Type B pancreatic cell (in vitro differentiated cells): Measurements from ENCODE around the gene PRICKLE1. TPM values are rescaled to one million over a fixed set of nuclear protein-coding genes. Genes with fewer than 3 reads are reported as not detected.
"Not testable (repeated sequence)": the region's sequence is repeated elsewhere in the genome, so short reads cannot be mapped to it uniquely, and the experiment has no call there.

ENCODE experiments used
- DNase-seq: peaks from one replicate; pipeline ENCODE4 v3.0.0; 2021; ENCODE audit warnings: mixed read lengths; ENCODE audit not compliant: unreplicated experiment; ENCODE audit errors: extremely low spot score
- H3K27ac Mint-ChIP-seq: 2 replicates; pipeline ENCODE4 v1.8.0; 2021; ENCODE audit warnings: mild to moderate bottlenecking, mixed read lengths
- H3K27me3 Mint-ChIP-seq: 2 replicates; pipeline ENCODE4 v1.8.0; 2021; ENCODE audit warnings: mixed read lengths
- H3K36me3 Mint-ChIP-seq: 2 replicates; pipeline ENCODE4 v1.8.0; 2021; ENCODE audit warnings: mixed read lengths
- H3K4me1 Mint-ChIP-seq: one replicate; pipeline ENCODE4 v1.8.0; 2021; ENCODE audit warnings: mixed read lengths; ENCODE audit not compliant: unreplicated experiment
- H3K4me3 Mint-ChIP-seq: 2 replicates; pipeline ENCODE4 v1.8.0; 2021; ENCODE audit warnings: mild to moderate bottlenecking, mixed read lengths
- H3K9me3 Mint-ChIP-seq: 2 replicates; pipeline ENCODE4 v1.8.0; 2021; ENCODE audit warnings: mixed read lengths
- total RNA-seq: library from RNA; stranded (reverse); gene quantifications from 2 replicates; pipeline ENCODE4 v1.2.1, GENCODE V29; 2021; ENCODE audit warnings: low replicate concordance
- TF ChIP-seq, protein P1 (sequence below): fragments of 200-600 bp; sonication (generic); conservative IDR thresholded peaks from 2 replicates; pipeline ENCODE4 v1.5.0; 2021; ENCODE audit warnings: antibody characterized with exemption, mild to moderate bottlenecking

PRICKLE1 gene
- total RNA-seq, 1 donor from 2014 or later: 28.7 TPM

DNA sequence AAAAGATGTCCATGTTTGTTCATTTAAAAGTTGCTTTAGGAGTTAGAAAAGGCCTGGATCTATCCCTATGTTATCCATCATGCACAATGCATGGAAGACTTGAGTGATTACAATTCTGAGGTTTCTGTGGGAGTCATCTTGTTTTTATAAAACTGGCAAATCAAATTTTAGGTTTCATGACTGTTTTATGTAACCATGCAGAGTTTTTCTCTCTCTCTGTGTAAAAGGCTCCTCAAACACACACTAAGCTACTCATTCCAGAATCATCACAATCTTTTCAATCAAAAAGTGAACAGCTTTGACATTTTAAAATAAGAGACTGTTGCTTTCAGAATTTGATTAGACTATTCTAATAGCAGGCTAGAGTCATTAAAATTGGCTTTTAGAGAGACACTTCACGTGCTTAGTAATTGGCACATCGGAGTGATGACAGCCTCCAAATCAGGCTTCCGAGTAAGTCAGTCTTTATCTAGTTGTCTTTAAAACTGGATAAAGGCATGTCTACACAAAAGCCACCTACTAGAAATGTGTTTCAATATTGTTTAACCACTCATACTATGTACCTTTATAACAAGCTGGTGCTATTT, 31.9 kb downstream of the PRICKLE1 start:
- Mint-ChIP-seq H3K4me1 (peaks cover 16% of the 10 kb centered on the region), H3K27ac (no peak overlapping the region), H3K9me3 (no peaks in the 10 kb centered on the region), H3K4me3 (no peak overlapping the region), H3K27me3 (no peaks in the 10 kb centered on the region), H3K36me3 (no peaks in the 10 kb centered on the region)
- TF ChIP-seq, protein P1, sequence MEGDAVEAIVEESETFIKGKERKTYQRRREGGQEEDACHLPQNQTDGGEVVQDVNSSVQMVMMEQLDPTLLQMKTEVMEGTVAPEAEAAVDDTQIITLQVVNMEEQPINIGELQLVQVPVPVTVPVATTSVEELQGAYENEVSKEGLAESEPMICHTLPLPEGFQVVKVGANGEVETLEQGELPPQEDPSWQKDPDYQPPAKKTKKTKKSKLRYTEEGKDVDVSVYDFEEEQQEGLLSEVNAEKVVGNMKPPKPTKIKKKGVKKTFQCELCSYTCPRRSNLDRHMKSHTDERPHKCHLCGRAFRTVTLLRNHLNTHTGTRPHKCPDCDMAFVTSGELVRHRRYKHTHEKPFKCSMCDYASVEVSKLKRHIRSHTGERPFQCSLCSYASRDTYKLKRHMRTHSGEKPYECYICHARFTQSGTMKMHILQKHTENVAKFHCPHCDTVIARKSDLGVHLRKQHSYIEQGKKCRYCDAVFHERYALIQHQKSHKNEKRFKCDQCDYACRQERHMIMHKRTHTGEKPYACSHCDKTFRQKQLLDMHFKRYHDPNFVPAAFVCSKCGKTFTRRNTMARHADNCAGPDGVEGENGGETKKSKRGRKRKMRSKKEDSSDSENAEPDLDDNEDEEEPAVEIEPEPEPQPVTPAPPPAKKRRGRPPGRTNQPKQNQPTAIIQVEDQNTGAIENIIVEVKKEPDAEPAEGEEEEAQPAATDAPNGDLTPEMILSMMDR: no peak
- DNase-seq: no peak

DNA sequence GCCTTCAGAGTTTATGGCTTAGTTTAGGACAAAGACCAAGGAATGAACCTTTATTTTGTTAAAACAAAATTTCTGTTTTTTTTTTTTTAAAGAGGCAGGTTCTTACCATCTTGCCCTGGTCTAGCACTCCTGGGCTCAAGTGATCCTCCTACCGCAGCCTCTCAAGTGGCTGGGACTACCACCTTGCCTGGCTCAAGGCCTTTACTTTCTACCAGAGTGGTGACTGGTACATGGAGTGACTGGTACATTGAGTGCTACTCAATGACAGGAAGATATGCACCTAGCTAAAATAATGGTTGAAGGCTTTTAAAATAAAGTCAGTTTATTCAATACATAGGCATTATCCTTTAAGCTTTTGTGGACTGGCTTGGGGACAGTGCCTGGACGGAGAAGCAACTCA, 32.6 kb downstream of the PRICKLE1 start:
- DNase-seq: no peak
- Mint-ChIP-seq H3K36me3 (no peaks in the 10 kb centered on the region), H3K4me3 (no peak overlapping the region), H3K9me3 (no peaks in the 10 kb centered on the region), H3K4me1 (peaks cover 21% of the 10 kb centered on the region), H3K27me3 (no peaks in the 10 kb centered on the region), H3K27ac (no peak overlapping the region)
- TF ChIP-seq, protein P1: no peak

DNA sequence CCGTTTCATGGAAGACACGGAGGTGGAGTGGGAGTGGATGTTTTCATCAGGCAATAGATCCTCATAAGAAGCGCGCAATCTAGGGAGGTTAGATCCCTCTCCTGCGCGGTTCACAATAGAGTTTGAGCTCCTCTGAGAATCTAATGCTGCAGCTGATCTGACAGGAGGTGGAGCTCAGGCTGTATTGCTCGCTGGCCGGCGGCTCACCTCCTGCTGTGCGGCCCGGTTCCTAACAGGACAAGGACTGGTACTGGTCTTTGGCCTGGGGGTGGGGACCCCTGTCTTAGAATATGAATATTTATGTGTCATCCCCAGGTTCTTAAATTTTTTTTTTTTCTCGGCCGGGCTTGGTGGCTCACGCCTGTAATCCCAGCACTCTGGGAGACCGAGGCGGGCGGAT, 36.7 kb downstream of the PRICKLE1 start:
- no peak overlapping the region for H3K27ac Mint-ChIP-seq

DNA sequence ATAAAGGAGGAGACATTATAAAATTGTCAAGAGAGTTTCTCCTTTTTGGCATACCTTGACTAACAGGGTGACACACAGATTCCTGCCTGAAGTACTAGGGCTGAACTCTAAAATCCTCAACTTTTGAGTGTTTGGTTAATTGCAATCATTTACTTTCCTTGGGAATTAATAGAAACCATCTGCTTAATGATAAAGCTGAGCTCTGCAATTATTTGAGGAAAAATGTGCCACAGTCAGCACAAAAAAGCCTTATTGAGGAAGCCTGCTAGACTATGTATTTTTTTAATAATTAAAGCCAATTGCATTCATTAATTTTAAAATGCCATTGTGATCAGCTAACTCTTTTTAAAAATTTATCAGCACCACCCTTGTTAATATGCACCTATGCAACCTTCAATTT, 38.7 kb downstream of the PRICKLE1 start:
- Mint-ChIP-seq H3K4me3 (no peak overlapping the region), H3K9me3 (peaks cover 7% of the 10 kb centered on the region), H3K36me3 (peaks cover 17% of the 10 kb centered on the region), H3K4me1 (peaks cover 17% of the 10 kb centered on the region), H3K27me3 (no peaks in the 10 kb centered on the region), H3K27ac (no peak overlapping the region)
- TF ChIP-seq, protein P1: no peak
- DNase-seq: no peak

More for the DNA sequence above, 36.7 kb downstream of the PRICKLE1 start:
- H3K9me3 Mint-ChIP-seq: peaks cover 7% of the 10 kb centered on the region
- no peak overlapping the region for H3K4me3 Mint-ChIP-seq
- no peaks in the 10 kb centered on the region for H3K27me3 Mint-ChIP-seq
- peaks cover 23% of the 10 kb centered on the region for H3K4me1 Mint-ChIP-seq
- H3K36me3 Mint-ChIP-seq: peaks cover 14% of the 10 kb centered on the region
- TF ChIP-seq, protein P1: no peak
- no peak for DNase-seq

DNA sequence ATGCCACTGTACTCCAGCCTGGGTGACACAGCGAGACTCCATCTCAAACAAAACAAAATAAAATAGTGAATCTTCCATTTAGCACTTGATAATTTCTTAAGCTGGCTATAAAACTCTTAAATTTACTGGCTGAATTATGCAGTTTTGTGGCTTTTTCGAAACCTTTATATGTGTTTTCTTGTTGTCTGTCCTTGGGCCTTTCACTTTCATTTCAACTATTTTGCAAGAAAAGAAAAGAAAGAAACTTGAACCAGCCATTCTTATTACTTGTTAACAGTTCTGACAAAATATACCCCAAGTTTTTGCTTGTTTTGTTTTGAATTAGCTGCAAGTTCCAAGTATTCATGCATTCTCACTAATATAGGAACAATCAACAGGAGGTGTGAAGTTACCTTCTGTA, 42.8 kb downstream of the PRICKLE1 start:
- H3K4me3 Mint-ChIP-seq: no peak overlapping the region
- H3K4me1 Mint-ChIP-seq: peaks cover 11% of the 10 kb centered on the region
- no peak for DNase-seq
- TF ChIP-seq, protein P1: no peak
- peaks cover 7% of the 10 kb centered on the region for H3K9me3 Mint-ChIP-seq
- no peaks in the 10 kb centered on the region for H3K27me3 Mint-ChIP-seq
- H3K27ac Mint-ChIP-seq: no peak overlapping the region
- H3K36me3 Mint-ChIP-seq: peaks cover 17% of the 10 kb centered on the region

DNA sequence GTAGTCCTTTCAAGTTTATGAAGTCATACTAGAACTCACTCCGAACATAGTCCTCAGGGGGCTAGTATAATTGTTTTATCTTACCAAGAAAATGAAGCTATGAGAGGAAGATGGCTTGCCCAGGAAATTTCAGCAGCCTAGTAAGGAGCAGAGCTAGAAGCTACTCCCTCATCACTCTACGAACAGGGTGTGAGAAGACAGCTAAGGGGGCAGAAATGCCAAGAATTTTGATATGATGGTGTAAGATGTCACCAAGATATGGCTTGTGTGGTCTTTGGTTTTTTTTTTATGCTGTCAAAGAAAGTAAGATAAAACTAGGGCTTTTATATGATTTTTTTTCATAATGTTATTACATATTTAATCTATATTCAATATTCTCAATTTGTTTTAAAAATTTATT, 47.6 kb downstream of the PRICKLE1 start:
- no peak overlapping the region for H3K4me3 Mint-ChIP-seq
- H3K4me1 Mint-ChIP-seq: peaks cover 4% of the 10 kb centered on the region
- H3K27ac Mint-ChIP-seq: no peak overlapping the region
- H3K9me3 Mint-ChIP-seq: no peaks in the 10 kb centered on the region
- no peaks in the 10 kb centered on the region for H3K27me3 Mint-ChIP-seq
- peaks cover 8% of the 10 kb centered on the region for H3K36me3 Mint-ChIP-seq
- DNase-seq: no peak
- TF ChIP-seq, protein P1: no peak

DNA sequence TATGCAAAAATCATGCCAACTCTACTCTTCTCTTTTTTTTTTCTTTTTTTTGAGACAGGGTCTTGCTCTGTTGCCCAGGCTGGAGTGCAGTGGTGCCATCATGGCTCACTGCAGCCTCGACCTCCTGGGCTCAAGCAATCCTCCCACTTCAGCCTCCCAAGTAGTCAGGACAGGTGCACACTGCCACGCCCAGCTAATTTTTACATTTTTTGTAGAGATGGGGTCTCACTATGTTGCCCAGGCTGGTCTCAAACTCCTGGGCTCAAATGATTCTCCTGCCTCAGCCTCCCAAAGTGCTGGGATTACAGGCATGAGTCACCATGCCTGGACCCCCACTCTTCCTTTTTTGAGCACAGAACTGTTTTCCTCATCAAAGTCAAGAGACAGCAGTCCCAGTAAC, 48.2 kb downstream of the PRICKLE1 start:
- H3K4me3 Mint-ChIP-seq, H3K27ac Mint-ChIP-seq, H3K36me3 Mint-ChIP-seq, H3K4me1 Mint-ChIP-seq, H3K27me3 Mint-ChIP-seq, H3K9me3 Mint-ChIP-seq, DNase-seq: not testable (repeated sequence)
